GM10847 (cell line): ENCODE data around the gene GRIK3.

Source experiments
- POLR2A ChIP-seq: IDR thresholded peaks from 2 replicates; pipeline ENCODE4 v1.6.1; 2011; ENCODE audit not compliant: insufficient read length; ENCODE audit errors: extremely low read depth

GRIK3 gene

GRCh38 chr1:36762174-36762573 is 272.1 kb downstream of the GRIK3 start:
- no peak for TF ChIP-seq POLR2A

- TF ChIP-seq POLR2A = no peak
Observed at GRCh38 chr1:36761113-36761512, 273.2 kb downstream of the GRIK3 start.

- TF ChIP-seq POLR2A = no peak
Observed at GRCh38 chr1:36760081-36760480, 274.2 kb downstream of the GRIK3 start.

- no peak for TF ChIP-seq POLR2A
Observed at GRCh38 chr1:36759355-36759754, 275.0 kb downstream of the GRIK3 start.

GRCh38 chr1:36755303-36756230 is 278.7 kb downstream of the GRIK3 start:
- TF ChIP-seq POLR2A = no peak

GRCh38 chr1:36754366-36754765 is 279.9 kb downstream of the GRIK3 start:
- no peak for TF ChIP-seq POLR2A

- TF ChIP-seq POLR2A = no peak
Observed at GRCh38 chr1:36753451-36753850, 280.9 kb downstream of the GRIK3 start.

- TF ChIP-seq POLR2A = no peak
Observed at GRCh38 chr1:36752891-36753361, 281.4 kb downstream of the GRIK3 start.

GRCh38 chr1:36752431-36752830 is 281.9 kb downstream of the GRIK3 start:
- no peak for TF ChIP-seq POLR2A

- TF ChIP-seq POLR2A = no peak
Observed at GRCh38 chr1:36751525-36751924, 282.8 kb downstream of the GRIK3 start.

GRCh38 chr1:36748466-36748865 is 285.8 kb downstream of the GRIK3 start:
- TF ChIP-seq POLR2A = no peak
